NCI-H748 treated with DMSO at 0.1 percent for 48 hours (cell line): ENCODE results near the gene CFLAR.
A peak's percentile ranks its signal among the peaks of the same experiment; 100 is the strongest.
"Not testable (repeated sequence)": the region's sequence is repeated elsewhere in the genome, so short reads cannot be mapped to it uniquely, and the experiment has no call there.

Experiments
- DNase-seq: peaks from one replicate; lab custom pipeline; 2025; lab: John Stamatoyannopoulos, UW

The CFLAR gene

GRCh38 chr2:201116115-201116958 is at the start of gene CFLAR:
Gene CFLAR (plus strand): TSS chr2:201116164. CDS start chr2:201129866, 13,702 bp downstream.
- peak; percentile 50 for DNase-seq

- DNase-seq = peak; percentile 44
Measured at GRCh38 chr2:201070948-201071478, 45.0 kb upstream of the CFLAR start.

- DNase-seq = peak; percentile 98
Measured at GRCh38 chr2:201071479-201072200, 44.3 kb upstream of the CFLAR start, which contains the start of the genes HYCC2 and NDUFB3. Gene HYCC2 (minus strand): TSS chr2:201071671. CDS start chr2:201024009, 47,662 bp downstream. Gene NDUFB3 (plus strand): TSS chr2:201072001. CDS start chr2:201078883, 6,882 bp downstream.

GRCh38 chr2:201072201-201072530 is 43.8 kb upstream of the CFLAR start:
- no peak for DNase-seq

GRCh38 chr2:201073071-201073470 is 42.9 kb upstream of the CFLAR start:
- DNase-seq = no peak

GRCh38 chr2:201074996-201075395 is 41.0 kb upstream of the CFLAR start:
- DNase-seq = no peak

- DNase-seq = no peak
Measured at GRCh38 chr2:201084863-201085262, 31.1 kb upstream of the CFLAR start.

- no peak for DNase-seq
Measured at GRCh38 chr2:201090574-201090973, 25.4 kb upstream of the CFLAR start.

GRCh38 chr2:201093573-201093972 is 22.4 kb upstream of the CFLAR start:
- DNase-seq = no peak

- no peak for DNase-seq
Measured at GRCh38 chr2:201100497-201100896, 15.5 kb upstream of the CFLAR start.

- no peak for DNase-seq
Measured at GRCh38 chr2:201105759-201106158, 10.2 kb upstream of the CFLAR start.

GRCh38 chr2:201107624-201108023 is 8.3 kb upstream of the CFLAR start:
- no peak for DNase-seq

- DNase-seq = no peak
Measured at GRCh38 chr2:201108341-201108740, 7.6 kb upstream of the CFLAR start.

GRCh38 chr2:201109186-201109585 is 6.8 kb upstream of the CFLAR start:
- no peak for DNase-seq

GRCh38 chr2:201110615-201111014 is 5.3 kb upstream of the CFLAR start:
- DNase-seq = no peak

GRCh38 chr2:201111096-201111495 is 4.9 kb upstream of the CFLAR start:
- no peak for DNase-seq

- DNase-seq = no peak
Measured at GRCh38 chr2:201114350-201114749, 1.6 kb upstream of the CFLAR start.

GRCh38 chr2:201114846-201115245 is 1.1 kb upstream of the CFLAR start:
- DNase-seq = no peak

- DNase-seq = peak; percentile 50
Measured at GRCh38 chr2:201116959-201117734, 1.2 kb downstream of the CFLAR start.

GRCh38 chr2:201117735-201118094 is 1.8 kb downstream of the CFLAR start:
- DNase-seq = not testable (repeated sequence)

- DNase-seq = no peak
Measured at GRCh38 chr2:201118121-201118960, 2.4 kb downstream of the CFLAR start.
